Liver (tissue), 3 donors: ENCODE data around the gene OR52K2.

ENCODE experiments used
- ATF3 ChIP-seq: IDR thresholded peaks from 2 replicates; pipeline ENCODE4 v1.6.1; 2016; ENCODE audit warnings: antibody characterized with exemption
- CTCF ChIP-seq: fragments of 150-350 bp; IDR thresholded peaks from 2 replicates; pipeline ENCODE4 v1.5.1; 2017; ENCODE audit warnings: improper control_type of control experiment, low read depth, low read length; ENCODE audit not compliant: missing input control
- EGR1 ChIP-seq, 2 donors: IDR thresholded peaks; 2 replicates each; pipeline ENCODE4 v1.6.1; 2016 to 2018; ENCODE audit warnings: antibody characterized with exemption in 2 of 2, low read depth in 2 of 2
- JUND ChIP-seq, 2 donors: IDR thresholded peaks; 2 replicates each; pipeline ENCODE4 v1.6.1; 2016; ENCODE audit warnings: antibody characterized with exemption in 2 of 2
- MAX ChIP-seq: IDR thresholded peaks from 2 replicates; pipeline ENCODE4 v1.6.1; 2016; ENCODE audit warnings: antibody characterized with exemption
- NR2F2 ChIP-seq: IDR thresholded peaks from 2 replicates; pipeline ENCODE4 v1.6.1; 2016; ENCODE audit warnings: antibody characterized with exemption
- RAD21 ChIP-seq, 2 donors: IDR thresholded peaks; 2 replicates each; pipeline ENCODE4 v1.6.1; 2016; ENCODE audit warnings: antibody characterized with exemption in 2 of 2, mild to moderate bottlenecking in 2 of 2
- REST ChIP-seq: IDR thresholded peaks from 2 replicates; pipeline ENCODE4 v1.6.1; 2016; ENCODE audit warnings: antibody characterized with exemption, mild to moderate bottlenecking
- SP1 ChIP-seq: IDR thresholded peaks from 2 replicates; pipeline ENCODE4 v1.6.1; 2018; ENCODE audit warnings: antibody characterized with exemption, mild to moderate bottlenecking
- TAF1 ChIP-seq: conservative IDR thresholded peaks from 2 replicates; pipeline ENCODE4 v1.6.1; 2016; ENCODE audit warnings: antibody characterized with exemption, mild to moderate bottlenecking
- donor health status: healthy.
- donor health status: healthy.

GRCh38 chr11:4416306-4416705, 32.8 kb upstream of the OR52K2 start:
- TF ChIP-seq CTCF (no peak), MAX (no peak), NR2F2 (no peak), SP1 (no peak), TAF1 (no peak), REST (no peak), JUND (IDR thresholded peaks at IDR 0.05) (no peak), RAD21 (IDR thresholded peaks at IDR 0.05) (no peak), EGR1 (IDR thresholded peaks at IDR 0.05; ENCODE audit: low read depth in 2 of 2) (no peak), ATF3 (no peak)
